Mononuclear cell (primary cell): ENCODE measurements around the gene PSMA7. TPM values are rescaled to one million over a fixed set of nuclear protein-coding genes. Genes with fewer than 3 reads are reported as not detected.

Experiments
- H3K27me3 ChIP-seq: 2 replicates; pipeline ENCODE4 v1.6.0; 2011; ENCODE audit warnings: low read length, control low read depth; ENCODE audit not compliant: insufficient read depth
- H3K4me1 ChIP-seq: 2 replicates; pipeline ENCODE4 v1.5.1; 2011; ENCODE audit warnings: mild to moderate bottlenecking, low read length, control low read depth; ENCODE audit not compliant: insufficient read depth
- H3K4me3 ChIP-seq: 2 replicates; pipeline ENCODE4 v1.5.1; 2011; ENCODE audit warnings: mild to moderate bottlenecking, low read length, moderate library complexity
- H3K9me3 ChIP-seq: 2 replicates; pipeline ENCODE4 v1.5.1; 2011; ENCODE audit warnings: low read depth, mild to moderate bottlenecking, control low read depth, low read length
- total RNA-seq: library from RNA; depleted of rRNA; stranded (reverse); fragments of >200 nt; gene quantifications from one replicate; pipeline ENCODE4 v1.2.3, GENCODE V29; 2012

The PSMA7 gene
- total RNA-seq, 1 donor = 118 TPM

- peaks cover 51% of the 10 kb centered on the region for H3K4me1 ChIP-seq
- no peak overlapping the region for H3K4me3 ChIP-seq
- H3K9me3 ChIP-seq = no peaks in the 10 kb centered on the region
- H3K27me3 ChIP-seq = no peaks in the 10 kb centered on the region
Measured at GRCh38 chr20:62137478-62138203, 5.6 kb downstream of the PSMA7 start.

- H3K4me1 ChIP-seq = peaks cover 52% of the 10 kb centered on the region
Measured at GRCh38 chr20:62137092-62137384, 6.2 kb downstream of the PSMA7 start.

GRCh38 chr20:62136283-62137091 lies 6.7 kb downstream of the PSMA7 start:
- H3K4me1 ChIP-seq = peaks cover 46% of the 10 kb centered on the region

More at GRCh38 chr20:62137092-62137384, 6.2 kb downstream of the PSMA7 start:
- Histone ChIP-seq H3K9me3 (no peaks in the 10 kb centered on the region), H3K4me3 (no peak overlapping the region), H3K27me3 (no peaks in the 10 kb centered on the region)

GRCh38 chr20:62135573-62136266 lies 7.5 kb downstream of the PSMA7 start:
- Histone ChIP-seq H3K4me1 (peaks cover 38% of the 10 kb centered on the region), H3K27me3 (no peaks in the 10 kb centered on the region), H3K9me3 (no peaks in the 10 kb centered on the region), H3K4me3 (no peak overlapping the region)

More at GRCh38 chr20:62136283-62137091, 6.7 kb downstream of the PSMA7 start:
- Histone ChIP-seq H3K27me3 (no peaks in the 10 kb centered on the region), H3K9me3 (no peaks in the 10 kb centered on the region), H3K4me3 (no peak overlapping the region)

- Histone ChIP-seq H3K27me3 (no peaks in the 10 kb centered on the region), H3K4me3 (no peak overlapping the region), H3K4me1 (peaks cover 39% of the 10 kb centered on the region), H3K9me3 (no peaks in the 10 kb centered on the region)
Measured at GRCh38 chr20:62134735-62135231, 8.4 kb downstream of the PSMA7 start.

GRCh38 chr20:62133864-62134263 lies 9.3 kb downstream of the PSMA7 start:
- Histone ChIP-seq H3K4me1 (peaks cover 39% of the 10 kb centered on the region), H3K9me3 (no peaks in the 10 kb centered on the region), H3K27me3 (no peaks in the 10 kb centered on the region), H3K4me3 (no peak overlapping the region)

GRCh38 chr20:62133051-62133845 lies 9.9 kb downstream of the PSMA7 start:
- Histone ChIP-seq H3K27me3 (no peaks in the 10 kb centered on the region), H3K4me3 (no peak overlapping the region), H3K9me3 (no peaks in the 10 kb centered on the region), H3K4me1 (peaks cover 39% of the 10 kb centered on the region)

GRCh38 chr20:62132421-62132820 lies 10.8 kb downstream of the PSMA7 start:
- H3K27me3 ChIP-seq = no peaks in the 10 kb centered on the region
- H3K9me3 ChIP-seq = no peaks in the 10 kb centered on the region
- H3K4me1 ChIP-seq = peaks cover 39% of the 10 kb centered on the region
- H3K4me3 ChIP-seq = no peak overlapping the region

- Histone ChIP-seq H3K4me1 (peaks cover 39% of the 10 kb centered on the region), H3K27me3 (no peaks in the 10 kb centered on the region), H3K9me3 (no peaks in the 10 kb centered on the region), H3K4me3 (no peak overlapping the region)
Measured at GRCh38 chr20:62131560-62132320, 11.5 kb downstream of the PSMA7 start.

GRCh38 chr20:62129731-62130531 lies 13.3 kb downstream of the PSMA7 start:
- H3K4me1 ChIP-seq = peaks cover 30% of the 10 kb centered on the region
- H3K4me3 ChIP-seq = no peak overlapping the region
- no peaks in the 10 kb centered on the region for H3K27me3 ChIP-seq

GRCh38 chr20:62128502-62128901 lies 14.7 kb downstream of the PSMA7 start:
- Histone ChIP-seq H3K27me3 (no peaks in the 10 kb centered on the region), H3K9me3 (no peaks in the 10 kb centered on the region), H3K4me1 (peaks cover 29% of the 10 kb centered on the region), H3K4me3 (no peak overlapping the region)

More at GRCh38 chr20:62129731-62130531, 13.3 kb downstream of the PSMA7 start:
- no peaks in the 10 kb centered on the region for H3K9me3 ChIP-seq

- peaks cover 30% of the 10 kb centered on the region for H3K4me1 ChIP-seq
- no peaks in the 10 kb centered on the region for H3K9me3 ChIP-seq
- no peaks in the 10 kb centered on the region for H3K27me3 ChIP-seq
- no peak overlapping the region for H3K4me3 ChIP-seq
Measured at GRCh38 chr20:62127799-62128198, 15.4 kb downstream of the PSMA7 start.

- no peak overlapping the region for H3K4me3 ChIP-seq
- no peaks in the 10 kb centered on the region for H3K27me3 ChIP-seq
- no peaks in the 10 kb centered on the region for H3K9me3 ChIP-seq
- H3K4me1 ChIP-seq = peaks cover 24% of the 10 kb centered on the region
Measured at GRCh38 chr20:62126141-62126540, 17.1 kb downstream of the PSMA7 start.
